ENCODE results near the gene MICAL3.
"Not testable (repeated sequence)": the region's sequence is repeated elsewhere in the genome, so short reads cannot be mapped to it uniquely, and the experiment has no call there.

- TF ChIP-seq CTCF, EP300 (IDR thresholded peaks at IDR 0.05): not testable (repeated sequence)
Measured at GRCh38 chr22:17763442-17763841, 260.9 kb downstream of the MICAL3 start.
